NCI-H69 (cell line): ENCODE data around the gene FERD3L.

ENCODE experiments used
- DNase-seq: peaks from one replicate; lab custom pipeline; 2025; lab: John Stamatoyannopoulos, UW

Gene FERD3L

DNA sequence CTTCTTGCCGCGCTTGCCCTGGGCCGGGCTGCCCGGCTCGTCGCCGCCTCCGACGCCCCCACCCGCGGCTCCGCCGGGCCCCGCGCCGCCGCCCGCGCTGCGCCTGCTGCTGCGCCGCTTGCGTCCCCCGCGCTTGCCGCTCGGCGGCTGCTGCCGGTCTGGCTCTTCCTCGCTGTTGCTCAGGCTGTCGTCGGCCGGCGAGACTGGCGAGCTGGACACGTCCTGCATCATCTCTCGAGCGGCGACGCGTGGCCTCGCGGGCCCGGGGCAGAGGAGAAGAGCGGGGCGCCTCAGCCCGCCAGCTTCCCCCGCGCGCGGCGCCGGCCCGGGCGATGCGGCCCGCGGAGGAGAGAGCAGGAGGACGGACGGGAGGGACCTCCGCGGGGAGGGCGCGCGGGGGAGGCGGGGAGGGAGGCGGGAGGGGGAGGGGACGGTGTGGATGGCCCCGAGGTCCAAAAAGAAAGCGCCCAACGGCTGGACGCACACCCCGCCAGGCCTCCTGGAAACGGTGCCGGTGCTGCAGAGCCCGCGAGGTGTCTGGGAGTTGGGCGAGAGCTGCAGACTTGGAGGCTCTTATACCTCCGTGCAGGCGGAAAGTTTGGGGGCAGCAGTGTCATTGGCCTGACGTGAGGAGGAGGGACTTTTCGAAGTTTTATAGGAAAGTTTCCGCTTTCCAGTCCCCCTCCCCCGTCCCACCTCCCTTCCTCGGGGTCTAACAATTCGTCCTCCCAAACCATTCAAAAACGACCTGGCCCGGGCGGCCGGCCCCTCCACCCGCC lies 27.9 kb downstream of the FERD3L start, which contains the start of gene TWIST1:
TWIST1 (minus strand) TSS at position 546 of the 779 bp plus-strand sequence; CDS start at position 231, 315 bp downstream.
- DNase-seq: peak; percentile 88

DNA sequence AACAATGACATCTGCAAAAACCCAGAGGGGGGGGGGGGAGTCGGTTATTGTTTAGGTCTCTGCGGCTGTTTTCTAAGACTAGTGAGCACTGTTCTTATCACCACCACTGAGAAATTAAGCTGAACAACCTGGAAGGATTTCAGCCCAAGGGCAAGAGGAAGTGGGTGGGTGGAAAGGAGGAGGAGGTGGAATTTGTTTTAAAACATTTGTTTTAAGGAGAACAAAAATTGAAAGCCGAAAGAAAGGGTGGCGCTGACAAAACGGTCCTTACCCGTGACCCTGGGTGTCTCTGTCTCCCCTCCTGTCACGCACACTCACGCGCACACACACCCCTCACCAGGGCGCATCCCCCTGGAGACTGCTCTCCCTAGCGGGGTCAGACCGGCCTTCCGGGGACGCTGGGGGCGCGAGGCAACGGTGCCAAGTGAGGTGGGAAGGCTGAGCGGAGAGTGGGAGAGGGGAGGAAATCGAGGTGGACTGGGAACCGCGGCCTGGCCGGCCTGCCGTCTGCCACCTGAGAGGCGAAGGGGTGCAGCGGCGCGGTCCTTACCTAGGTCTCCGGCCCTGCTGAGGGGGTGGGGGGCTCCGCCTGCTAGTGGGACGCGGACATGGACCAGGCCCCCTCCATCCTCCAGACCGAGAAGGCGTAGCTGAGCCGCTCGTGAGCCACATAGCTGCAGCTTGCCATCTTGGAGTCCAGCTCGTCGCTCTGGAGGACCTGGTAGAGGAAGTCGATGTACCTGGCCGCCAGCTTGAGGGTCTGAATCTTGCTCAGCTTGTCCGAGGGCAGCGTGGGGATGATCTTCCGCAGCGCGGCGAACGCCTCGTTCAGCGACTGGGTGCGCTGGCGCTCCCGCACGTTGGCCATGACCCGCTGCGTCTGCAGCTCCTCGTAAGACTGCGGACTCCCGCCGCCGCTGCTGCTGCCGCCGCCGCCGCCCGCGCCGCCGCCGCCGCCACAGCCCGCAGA lies 28.8 kb downstream of the FERD3L start:
- peak; percentile 85 for DNase-seq

DNA sequence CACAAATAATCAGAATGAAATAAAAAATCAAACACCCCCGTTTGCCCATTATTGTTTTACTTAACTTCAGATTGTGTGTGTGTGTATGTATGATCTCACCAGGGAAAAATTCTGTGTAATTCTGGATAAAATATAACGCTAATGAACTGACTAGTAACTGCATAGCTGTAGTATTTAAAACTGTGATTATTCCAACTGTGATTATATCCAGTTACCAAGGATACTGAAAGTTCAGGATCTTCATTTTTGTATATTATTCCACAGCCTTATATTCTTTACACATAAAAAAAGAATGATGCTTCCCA lies 30.7 kb downstream of the FERD3L start:
- DNase-seq: no peak

DNA sequence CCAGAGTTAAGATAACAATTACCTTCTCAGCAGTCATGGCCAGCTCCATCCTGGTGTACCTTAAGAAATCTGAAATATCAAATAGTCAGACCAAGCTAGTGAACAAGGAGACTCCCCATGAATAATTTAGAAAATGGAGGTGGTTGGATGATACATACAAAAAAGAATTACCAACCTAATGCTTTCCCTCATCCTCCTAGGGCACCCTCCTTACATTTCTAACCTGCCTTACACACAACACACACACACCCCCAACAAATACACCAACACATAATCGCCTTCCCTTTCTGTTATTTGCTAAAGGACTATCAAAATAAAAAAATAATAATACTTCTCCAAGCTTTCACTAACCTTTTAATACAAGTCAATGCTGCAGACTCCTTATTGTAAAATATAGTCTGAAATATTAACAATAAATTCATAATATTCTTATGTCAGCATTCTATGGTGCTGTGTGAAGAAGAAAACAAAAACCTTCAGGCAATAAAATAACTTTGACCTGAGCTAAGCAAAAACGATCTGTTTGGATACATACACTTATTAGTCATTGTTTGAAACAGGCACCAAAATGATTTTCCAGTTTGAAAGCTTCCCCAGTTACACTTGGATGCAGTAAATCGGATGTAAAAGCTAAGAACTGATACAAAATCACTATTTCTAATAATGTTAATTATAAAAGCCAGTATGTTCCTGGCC lies 31.2 kb downstream of the FERD3L start:
- peak; percentile 27 for DNase-seq

DNA sequence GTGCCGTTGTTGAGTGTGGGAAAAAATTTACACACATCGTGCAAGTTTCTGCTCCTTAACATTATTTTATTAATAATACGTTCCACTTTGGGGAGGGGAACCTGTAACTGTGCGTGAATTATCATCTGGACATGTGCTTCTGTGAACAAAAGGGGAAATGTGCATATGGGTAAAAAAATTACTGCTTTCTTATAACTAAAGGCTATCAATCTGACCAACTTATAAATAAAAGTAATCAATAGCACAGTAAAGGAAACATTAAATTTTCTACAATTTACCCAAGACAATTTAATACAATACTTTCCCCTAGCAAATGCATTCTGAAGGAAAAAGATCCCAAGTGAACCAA lies 32.2 kb downstream of the FERD3L start:
- DNase-seq: no peak

DNA sequence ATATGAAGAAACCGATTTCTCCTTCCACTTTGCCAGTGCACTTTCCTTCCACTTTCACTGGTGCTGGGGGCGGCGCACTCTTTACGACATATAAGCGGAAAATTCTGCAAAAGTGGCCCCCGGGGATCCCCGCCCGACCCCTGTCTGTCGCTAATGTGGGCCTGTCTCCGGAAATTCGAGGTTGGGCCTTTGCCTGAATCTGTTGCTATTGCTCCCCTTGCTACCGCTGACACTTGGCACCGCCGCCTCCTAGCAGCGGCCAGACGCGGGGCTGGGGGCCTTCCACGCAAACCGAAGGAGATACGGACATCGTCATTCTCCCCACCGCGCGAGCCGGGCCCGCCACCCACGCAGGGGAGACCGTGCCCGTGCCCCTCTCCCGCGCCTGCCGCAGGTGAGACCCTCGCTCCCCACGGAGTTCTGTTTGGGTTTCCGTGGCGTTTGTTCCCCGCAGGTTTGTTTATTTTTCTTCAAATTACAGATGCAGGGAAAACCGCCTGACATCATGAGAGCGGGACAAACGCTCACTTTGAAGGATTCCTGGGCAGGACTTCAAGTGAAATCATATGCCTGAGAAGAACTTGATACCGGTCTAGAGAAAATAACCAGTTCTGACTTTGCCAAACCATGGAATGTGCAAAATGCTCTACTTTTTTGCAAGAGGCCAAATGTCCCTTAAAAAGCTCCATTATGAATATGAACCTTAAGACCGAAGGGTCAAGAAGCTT lies 32.8 kb downstream of the FERD3L start:
- DNase-seq: peak; percentile 24

DNA sequence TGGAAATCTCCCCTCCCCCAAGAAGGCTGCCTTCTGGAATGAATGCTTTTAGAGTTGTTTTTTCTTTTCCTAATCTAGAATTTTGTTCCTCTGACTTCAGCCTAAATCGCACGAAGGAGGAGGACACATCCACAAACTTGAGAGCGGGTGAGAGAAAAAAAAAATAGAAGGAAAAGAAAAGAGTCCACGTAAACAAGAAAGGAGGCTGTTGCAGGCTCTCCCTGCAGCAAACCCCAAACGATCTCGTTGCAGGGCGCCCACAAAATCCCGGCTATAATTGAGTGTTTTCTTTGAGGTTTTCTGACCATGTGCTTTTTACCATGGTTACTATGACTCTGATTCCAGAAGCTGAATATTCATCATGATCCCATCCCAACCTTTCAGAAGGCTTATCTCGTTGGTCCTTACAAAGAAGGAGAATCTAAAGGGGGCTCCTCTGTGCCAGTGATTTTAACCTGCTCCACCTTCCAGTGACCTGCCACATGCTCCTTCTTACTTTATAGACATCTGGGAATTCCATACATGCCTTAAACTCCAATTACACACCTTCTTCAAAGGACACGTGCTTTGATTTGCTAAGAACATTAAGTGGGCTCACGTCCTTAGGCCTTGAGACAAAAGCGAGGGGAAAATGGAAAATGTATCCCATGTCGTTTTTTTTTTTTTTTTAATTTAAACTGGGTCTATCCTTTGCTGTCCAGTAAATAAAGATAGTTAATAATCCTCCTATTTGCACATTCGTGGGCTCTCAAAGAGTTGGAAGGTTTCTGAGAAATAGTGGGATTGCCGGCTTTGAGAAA lies 33.5 kb downstream of the FERD3L start:
- DNase-seq: no peak

DNA sequence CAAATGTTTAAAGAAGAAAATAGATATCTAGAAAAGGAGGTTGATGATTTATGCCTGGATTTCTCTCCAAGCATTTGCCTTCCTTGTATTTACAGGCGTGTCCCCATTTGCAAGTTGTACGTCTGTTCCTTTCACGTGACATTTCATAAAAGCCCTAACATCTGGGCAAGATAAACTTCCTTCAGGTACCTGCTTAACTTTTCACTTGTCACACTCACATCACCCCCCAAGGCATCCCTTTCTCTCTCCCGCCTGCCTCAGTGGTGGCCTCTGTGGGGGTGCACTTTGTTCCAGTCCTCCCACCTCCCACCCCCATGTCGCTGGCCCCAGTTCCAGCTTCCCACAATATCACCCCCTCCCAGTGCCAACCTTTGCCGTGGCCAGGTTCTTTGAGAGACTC lies 34.4 kb downstream of the FERD3L start:
- DNase-seq: no peak

DNA sequence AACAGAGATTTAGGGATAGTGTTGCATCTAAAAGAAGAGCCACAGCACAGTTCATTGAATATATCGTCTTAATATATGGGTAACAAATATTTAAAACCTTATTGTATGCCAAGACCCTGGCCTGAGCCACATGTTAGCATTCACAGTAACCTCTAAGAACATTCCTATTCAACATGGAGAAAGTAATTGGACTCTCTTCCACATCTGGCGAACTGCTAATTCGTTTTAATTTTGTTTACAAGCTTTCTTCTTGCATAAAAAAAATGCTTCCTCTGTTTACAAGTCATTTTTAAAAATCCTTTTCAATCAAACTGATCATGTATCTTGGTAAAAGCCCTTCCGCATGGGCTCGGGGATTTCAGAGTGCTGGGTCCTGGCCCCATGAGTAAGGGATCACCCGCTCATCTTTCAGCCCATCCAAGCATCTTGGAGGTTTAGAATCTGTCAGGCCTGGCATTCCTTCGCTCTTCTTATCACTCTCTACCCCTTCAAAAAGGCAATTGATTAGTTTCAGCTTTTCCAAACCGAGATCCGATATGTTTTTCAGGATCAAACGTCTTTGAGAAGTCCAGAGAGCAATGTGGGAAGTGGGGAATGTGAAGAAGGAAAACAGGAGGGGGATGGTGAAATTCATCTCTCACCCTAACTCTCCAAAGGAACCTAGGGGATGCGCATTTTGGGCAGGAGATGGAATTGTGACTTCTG lies 35.0 kb downstream of the FERD3L start:
- no peak for DNase-seq

DNA sequence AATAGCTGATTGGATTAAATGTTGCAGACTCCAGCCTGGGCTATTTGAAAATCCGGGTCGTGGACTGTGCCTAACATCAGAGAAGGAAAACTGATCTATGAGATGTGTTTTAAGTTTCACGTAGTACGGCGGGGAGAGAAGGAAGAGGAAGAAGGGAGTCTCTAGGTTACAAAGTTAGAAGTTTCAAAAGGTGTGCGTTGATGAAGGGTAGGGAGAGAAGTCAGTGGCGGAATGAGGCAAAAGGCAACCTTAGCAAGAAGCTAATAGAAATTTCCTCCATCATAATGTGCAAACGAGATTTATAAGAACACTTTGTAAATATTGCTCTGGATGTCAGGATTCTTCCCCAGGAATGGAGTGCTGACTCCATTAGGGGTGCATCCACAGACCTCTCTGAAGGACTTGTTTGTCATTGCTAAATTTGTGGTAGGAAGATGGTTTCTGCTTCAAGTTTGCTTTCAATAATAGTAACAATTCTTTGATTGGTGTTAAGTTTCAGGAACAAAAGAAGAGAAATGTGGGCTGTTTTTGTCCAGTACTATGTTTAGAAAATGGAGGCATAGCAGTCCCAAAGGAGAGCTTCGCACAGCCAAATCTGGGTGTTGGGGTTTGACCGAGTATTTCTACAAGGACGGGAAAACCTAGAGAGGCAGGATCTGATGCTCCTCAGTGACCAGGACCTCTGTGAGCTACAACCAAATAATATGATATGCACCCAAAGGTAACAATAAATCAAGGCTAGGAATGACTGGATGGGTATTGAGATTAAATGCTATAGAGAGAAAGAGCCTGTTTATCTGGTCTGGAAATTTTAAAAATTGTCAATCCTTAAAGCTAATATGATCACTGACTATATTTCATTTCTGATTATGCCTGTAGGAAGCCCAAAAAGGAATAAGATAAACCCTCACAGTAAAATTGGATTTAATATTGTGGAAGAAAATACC lies 35.9 kb downstream of the FERD3L start:
- DNase-seq: no peak

DNA sequence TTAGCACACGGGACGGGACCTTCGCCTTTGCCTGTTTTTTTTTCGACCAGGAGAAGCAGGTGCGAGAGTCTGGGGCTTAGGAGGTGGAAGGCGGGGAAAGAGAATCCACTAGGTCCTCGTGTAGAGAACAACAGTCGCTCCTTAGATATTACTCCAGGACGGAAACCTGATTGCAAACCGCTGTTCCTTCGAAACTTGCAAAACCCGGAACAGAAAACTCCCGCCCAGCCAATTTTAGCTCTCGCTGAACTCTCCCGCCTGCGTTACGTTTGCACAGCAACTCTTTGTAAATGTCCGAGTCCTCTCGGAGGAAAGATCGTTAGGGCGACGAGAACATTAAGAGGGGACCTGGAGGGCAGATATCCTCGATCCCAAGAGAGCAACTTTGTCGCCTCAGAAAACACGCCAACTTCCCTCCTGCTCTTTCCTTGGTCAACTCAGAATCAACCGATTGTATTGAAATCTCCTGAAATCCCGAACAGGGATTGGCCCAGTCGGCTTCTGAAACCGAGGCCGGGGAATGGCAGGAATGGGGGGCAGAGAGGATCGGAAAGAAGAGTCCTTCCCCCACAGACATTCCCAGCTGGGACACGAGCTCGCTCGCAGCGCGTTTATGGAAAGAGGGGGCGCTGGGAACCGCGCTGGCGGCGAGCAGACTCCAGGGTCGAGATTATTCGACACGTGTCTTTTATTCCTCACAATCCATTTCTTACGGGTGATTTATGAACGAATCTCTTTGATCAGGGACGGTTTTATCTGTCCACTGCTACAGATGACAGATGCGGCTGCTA lies 37.7 kb downstream of the FERD3L start:
- peak; percentile 93 for DNase-seq

DNA sequence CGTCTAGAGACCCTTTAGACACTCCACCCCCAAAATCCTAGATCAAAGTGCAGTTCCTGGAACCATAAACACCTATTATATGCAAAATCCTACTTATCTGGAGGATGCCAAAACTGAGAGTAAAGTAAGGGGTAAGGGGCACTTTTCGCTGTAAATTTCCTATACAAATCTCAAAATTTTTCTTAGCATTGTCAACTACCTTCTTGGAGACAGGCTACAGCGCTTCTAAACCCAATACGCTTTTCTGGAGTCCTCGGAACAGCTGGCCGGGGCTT lies 38.2 kb downstream of the FERD3L start:
- DNase-seq: no peak

DNA sequence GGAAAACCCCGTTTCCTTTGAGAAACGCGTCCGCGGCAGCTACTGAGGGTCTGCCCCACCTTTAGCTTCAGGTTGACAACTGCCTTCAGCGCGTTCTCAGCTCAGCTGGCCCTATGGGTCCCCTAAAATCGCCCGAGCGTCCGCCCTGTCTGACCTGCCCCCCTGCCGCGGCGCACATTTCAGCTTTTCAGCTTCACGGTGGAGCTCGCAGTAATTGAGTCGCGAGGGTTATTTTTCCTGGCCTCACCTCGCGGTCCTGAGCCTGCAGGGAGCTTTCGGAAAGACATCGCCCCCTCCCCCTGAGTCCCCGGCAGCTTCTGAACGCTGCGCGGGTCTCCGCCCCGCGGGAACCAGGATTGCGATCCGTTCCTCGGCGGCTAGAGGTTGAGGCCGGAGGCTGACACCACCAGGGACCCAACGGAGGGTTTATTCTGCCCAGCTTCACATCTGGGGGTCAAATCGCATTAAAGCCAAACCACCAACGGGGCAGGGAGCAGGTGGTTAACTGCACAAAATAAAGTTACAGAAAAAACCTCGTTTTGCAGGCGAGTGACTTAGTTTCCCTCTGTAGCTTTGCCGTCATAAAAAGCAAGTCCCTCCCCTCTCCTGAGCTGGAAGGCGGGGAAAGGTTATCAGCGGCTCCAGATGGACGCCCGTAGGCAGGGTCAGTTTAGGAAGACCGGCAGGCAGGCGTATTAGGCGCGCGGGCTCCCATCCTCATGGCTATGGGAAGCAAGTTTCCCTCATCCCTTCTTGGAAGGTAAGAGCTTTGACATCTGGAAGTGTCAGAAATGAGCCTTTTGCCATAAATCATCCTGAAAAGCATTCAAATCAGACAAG lies 38.8 kb downstream of the FERD3L start:
- peak; percentile 88 for DNase-seq

DNA sequence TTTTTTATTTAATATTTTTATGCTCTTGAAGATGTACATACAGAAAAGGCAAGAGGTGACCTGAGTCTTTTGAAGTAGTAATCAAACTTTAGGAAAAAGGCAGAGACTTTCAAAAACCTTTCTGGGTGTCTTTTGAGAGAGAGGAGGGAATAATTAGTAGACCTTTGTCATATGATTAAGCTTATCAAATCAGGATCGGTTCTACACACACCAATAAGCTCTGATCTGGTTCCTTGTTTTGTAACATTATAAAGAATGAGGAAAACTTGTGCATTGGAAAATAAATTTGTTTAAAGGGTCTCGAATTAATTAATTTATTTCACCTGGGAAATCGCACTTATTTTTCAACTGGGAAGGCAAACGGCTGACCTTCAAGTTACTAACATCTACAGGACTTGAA lies 39.7 kb downstream of the FERD3L start:
- DNase-seq: peak; percentile 39

DNA sequence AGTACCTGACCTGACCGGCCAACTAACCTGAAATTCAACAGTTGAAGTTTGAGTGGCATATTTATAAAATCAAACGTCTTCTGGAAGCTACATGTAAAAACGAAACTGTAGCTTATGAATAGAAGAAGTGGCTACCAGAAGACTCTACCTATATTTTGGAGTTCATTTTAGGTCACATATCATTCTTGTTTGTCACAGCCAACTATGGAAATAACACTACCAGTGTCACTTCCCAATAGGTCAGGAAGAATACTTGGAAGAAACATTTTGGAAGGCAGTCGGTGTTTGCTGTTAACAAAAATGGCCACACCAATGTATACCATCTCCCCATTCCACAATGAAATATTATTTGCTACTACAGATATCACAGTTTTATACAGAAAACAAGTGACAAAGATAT lies 40.4 kb downstream of the FERD3L start:
- no peak for DNase-seq

DNA sequence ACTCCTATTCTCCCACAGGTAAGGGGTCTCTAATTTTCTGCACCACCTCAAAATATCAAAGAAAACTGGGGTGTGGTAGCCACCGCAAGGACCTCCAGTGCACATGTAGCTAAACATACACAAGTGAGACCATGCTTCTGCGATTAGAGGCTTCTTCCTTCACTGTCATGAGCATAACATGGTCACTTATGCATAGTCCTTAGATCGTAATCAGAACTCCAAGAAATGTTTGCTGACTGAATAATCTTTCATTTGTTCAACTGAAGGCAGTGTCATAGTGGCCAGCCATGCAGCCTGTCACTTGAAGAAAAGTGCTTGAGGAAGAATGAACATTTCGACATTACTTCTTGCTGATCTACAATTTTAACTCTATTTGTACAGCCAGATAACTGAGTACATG lies 42.3 kb downstream of the FERD3L start:
- DNase-seq: no peak

DNA sequence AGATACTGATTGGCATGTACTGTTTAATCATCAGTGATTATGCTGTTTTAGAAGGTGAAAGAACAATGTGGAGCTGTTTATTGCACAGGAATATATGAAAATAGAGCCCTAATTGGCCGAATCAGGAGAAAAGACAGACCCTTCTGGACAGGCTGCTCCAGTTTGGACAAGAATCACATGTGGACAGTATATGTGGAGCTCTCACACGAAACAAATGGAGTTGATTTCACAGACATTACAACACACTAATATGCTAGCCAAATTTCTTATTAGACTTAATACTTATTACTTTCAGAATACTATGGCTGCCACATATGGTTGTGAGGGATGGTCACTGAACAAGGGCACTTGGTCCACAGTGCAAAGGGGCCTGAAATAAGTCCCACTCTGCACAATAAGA lies 43.3 kb downstream of the FERD3L start:
- DNase-seq: no peak

DNA sequence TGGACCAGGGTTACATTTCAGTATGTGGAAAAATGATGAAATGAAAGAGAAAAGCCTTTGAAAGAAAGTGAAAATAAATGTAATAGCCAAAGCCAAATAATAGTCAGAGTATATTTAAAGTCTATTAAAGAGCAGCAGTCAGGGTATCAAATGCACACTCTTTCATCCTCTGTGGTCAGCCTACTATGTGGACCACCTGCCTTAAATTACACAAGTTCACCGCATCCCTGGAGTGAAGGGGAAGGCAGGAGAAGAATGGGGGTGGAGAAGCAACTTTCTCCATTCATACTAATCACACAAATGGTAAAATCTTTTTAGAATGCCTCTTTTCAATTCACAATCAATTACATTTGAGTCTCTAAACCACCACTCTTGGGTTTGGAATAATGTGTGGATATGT lies 43.7 kb downstream of the FERD3L start:
- no peak for DNase-seq
